GM18511 (cell line): ENCODE data around the gene FAF1.
"Not testable (repeated sequence)": the region's sequence is repeated elsewhere in the genome, so short reads cannot be mapped to it uniquely, and the experiment has no call there.

Experiments used
- ATAC-seq: cut with Tn5 transposase; IDR thresholded peaks from one replicate; pipeline ENCODE4 v1.9.1; 2021; ENCODE audit warnings: mild to moderate bottlenecking, moderate library complexity; ENCODE audit not compliant: unreplicated experiment

FAF1 gene

GRCh38 chr1:50959913-50960844 is at the start of gene FAF1:
FAF1 (minus strand) TSS chr1:50960267; CDS start chr1:50959811, 456 bp downstream.
- peak; percentile 88 for ATAC-seq

GRCh38 chr1:51009381-51009780 is 49.3 kb upstream of the FAF1 start:
- no peak for ATAC-seq

- ATAC-seq: not testable (repeated sequence)
Measured at GRCh38 chr1:51005549-51005948, 45.5 kb upstream of the FAF1 start.

DNA sequence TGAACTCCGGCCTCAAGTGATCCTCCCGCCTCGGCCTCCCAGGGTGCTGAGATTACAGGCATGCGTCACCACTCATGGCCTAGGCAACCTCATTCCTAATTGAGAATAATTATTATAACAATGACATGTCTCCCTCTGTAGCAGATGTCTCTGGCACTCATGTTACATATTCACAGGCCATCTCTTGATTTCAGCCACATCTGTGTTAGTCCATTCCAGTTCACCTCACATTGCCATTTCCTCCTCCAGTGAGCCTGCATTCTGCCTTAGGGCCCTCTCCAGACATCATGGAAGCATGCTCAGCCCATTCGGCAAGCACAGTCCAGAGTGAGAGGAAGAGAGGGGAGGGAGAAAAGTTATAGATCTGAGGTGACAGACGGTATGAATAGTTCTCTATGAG is 42.4 kb upstream of the FAF1 start:
- no peak for ATAC-seq

- peak; percentile 40 for ATAC-seq
Measured at GRCh38 chr1:51000651-51001050, 40.6 kb upstream of the FAF1 start.

DNA sequence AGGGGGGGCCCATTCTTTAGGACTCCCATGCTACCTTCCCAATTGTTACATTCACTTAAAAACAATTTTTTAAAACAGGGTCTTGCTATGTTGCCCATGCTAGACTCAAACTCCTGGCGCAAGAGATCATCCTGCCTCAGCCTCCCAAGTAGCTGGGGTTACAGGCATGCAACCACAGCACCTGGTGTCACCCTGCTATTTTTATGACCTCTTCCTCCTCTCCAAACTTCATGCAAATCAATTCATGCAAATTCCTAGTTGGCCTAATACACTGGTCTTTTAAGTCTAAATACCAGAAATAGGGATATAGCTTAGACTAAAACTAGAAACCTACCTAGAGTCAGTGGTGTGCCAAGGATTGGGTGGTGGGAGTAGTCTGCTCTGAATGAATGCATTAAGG is 40.1 kb upstream of the FAF1 start:
- ATAC-seq: peak; percentile 80

GRCh38 chr1:50999375-50999774 is 39.3 kb upstream of the FAF1 start:
- ATAC-seq: not testable (repeated sequence)

DNA sequence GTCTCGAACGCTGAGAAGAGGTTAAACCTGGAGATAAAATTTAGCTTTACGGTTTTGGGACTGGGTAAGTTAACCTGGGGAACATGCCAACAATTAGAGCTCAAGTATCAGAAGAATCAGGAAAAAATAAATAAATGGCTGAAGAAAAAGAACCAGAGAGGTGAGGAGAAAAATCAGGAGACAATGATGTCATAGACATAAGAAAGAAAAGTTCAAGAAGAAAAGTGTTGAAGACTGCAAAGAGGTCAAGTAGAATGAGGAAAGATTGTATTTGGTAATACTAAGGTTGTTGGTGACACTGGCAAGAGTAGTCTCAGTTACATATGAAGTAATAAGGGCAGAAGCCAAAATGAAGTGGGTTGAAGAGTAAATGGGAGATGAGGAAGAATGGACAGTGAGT is 36.0 kb upstream of the FAF1 start:
- no peak for ATAC-seq

GRCh38 chr1:50995651-50996050 is 35.6 kb upstream of the FAF1 start:
- no peak for ATAC-seq

DNA sequence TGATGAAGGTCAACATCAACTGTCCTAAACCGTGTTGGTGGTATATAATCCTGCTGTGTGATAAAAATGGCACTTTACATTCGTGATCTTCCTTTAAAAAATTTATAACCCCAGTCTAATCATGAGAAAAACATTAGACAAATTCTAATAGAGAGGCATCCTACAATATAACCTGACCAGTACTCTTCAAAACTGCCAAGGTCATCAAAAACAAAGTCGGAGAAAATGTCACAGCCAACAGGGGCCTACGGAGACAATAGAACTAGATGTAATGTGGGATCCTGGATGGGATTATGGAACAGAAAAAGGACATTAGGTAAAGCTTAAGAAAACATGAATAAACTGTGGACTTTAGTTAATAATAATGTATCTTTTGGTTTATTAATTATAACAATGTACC is 34.9 kb upstream of the FAF1 start:
- no peak for ATAC-seq

DNA sequence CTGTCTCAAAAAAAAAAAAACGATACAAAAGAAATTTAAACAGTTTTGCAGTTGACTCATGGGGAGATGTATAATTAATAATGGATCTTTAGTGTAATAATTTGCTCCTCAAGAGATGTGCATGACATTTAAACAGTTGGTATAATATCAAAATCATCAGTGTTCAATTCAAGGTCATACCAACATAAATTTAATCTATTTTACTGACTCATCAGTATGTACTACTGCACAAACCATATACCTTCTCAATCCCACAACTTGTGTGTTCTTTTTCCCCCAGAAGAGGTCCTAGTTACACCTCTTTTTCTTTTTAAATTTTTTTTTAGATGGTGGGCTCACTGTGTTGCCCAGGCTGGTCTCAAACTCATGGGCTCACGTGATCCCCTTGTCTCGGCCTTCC is 33.6 kb upstream of the FAF1 start:
- no peak for ATAC-seq

DNA sequence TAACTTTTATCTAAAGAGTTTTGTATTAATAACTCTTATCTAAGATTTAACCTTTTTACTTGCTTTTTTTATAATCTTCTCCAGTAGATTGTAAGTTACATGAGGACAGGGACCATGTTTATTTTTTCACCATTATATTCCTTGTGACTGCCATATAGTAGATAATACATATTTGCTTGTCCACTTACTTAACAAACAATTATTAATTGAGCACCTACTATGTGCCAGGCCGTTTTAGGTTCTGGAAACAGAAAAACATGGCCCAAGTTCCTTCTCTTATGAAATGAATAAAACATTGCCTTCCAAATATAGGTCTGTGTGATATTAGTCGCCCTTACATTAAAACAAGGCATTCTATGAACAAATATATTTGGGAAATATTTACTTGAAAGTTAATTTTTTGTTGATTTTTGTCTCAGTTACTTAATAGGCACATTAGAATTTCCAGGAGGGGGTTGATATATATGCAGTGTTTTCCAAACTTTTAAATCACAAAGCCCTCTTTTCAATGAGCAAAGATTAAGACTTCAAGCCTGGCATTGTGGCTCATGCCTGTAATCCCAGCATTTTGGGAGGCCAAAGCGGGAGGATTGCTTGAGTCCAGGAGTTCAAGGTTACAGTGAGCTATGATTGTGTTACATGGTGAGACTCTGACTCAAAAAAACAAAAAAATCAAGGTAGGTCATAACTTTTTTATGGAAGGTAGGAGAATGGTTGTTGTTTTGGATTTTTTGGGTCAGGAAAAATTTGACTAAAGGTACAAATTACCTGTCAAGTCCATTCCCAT is 32.7 kb upstream of the FAF1 start:
- no peak for ATAC-seq

DNA sequence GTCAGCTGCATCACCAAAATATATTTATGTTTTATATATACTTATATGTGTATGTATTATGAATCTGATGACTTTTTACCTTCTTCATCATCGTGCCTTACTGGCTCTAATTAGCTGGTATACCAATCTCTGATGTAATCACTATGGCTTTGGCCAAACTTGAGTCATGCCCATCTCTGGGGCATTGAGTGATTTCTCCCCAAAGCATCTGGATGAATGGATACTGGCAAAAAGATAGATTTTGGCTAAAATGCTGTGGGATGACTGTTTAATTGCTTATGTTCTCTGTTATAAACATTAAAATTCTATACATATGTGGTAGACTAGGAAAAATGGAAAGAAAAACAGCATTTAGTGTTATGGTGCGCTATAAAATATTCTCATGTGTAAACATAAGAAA is 29.6 kb upstream of the FAF1 start:
- no peak for ATAC-seq

GRCh38 chr1:50986653-50987052 is 26.6 kb upstream of the FAF1 start:
- ATAC-seq: no peak

DNA sequence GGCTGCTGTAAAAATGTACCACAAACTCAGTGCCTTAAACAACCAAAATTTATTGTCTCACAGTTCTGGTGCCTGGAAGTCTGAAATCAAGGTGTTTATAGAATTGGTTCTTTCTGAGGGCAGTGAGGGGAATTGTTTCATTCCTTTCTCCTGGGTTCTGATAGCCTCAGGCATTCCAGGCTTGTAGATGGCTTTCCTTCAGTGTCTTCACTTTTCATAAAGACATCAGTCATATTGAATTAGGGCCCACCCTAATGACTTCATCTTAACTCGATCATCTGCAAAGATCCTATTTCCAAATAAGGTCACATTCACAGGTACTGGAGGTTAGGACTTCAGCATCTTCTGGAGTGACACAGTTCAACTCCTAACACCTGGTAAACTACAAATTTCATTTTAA is 25.0 kb upstream of the FAF1 start:
- ATAC-seq: no peak

DNA sequence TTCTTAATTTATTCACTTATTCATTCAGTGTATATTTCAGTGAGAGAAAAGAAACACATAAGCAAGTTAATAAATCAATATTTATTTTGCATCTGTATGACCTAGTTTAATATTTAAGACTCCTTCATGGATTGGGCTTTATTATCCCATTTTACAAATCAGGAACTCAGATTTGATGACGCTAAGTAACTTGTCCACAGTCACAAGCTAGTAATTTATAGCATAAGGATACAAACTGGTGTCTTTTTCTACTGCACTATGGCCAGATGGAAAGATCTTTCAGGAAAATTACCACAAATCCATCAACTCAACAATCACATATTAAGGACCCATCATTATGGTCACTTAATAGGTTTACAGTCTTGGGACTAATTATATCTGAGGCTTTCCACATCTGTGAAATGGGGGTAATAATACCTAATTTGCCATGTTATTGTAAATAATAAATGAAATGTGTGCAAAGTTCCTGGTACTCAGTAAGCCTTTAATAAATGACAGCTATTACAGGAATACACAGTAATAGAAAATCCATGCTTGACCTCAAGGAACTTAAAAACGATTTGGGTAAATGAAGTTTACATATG is 23.2 kb upstream of the FAF1 start:
- ATAC-seq: no peak

DNA sequence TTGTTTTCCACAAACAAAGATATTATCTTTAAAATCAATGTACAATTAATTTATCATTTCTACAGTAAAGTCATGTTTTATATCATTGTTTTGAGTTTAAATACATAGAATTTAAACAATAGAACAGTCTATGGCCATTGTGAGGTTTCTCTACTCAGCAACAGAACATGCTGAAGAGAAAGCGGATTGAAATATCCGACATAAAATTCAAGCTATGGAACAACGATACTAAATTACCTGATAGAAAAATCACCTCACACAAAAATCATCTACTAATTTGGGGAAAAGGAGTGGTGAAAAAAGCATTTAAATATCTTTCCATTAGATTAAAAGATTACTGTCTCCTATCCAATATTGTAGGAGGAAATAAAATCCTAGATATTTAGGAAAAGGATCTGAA is 22.5 kb upstream of the FAF1 start:
- no peak for ATAC-seq

GRCh38 chr1:50981741-50982140 is 21.7 kb upstream of the FAF1 start:
- no peak for ATAC-seq

DNA sequence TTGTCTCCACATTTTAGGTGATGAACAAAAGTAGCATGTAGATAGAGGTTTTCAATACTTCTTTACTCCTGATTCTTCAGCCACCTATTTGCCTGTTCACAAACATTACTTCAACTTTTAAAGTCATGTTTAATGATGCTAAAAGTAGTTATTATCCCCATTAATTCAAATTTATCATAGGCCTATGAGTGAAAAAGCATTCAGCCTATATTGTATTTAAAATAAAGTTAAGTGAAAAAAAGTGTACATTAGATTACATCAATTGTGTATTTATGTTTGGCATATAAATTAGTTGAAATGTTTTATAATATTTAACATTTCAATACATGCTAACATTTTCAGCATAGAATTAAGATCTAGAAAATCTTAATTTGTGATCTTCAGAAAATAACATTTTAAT is 20.4 kb upstream of the FAF1 start:
- ATAC-seq: no peak

- ATAC-seq: no peak
Measured at GRCh38 chr1:50979937-50980336, 19.9 kb upstream of the FAF1 start.
